GM21447 (cell line): Measurements from ENCODE around the gene SLC1A4.
A peak's percentile ranks its signal among the peaks of the same experiment; 100 is the strongest.

Experiments
- ATAC-seq: cut with Tn5 transposase; IDR thresholded peaks from one replicate; pipeline ENCODE4 v1.9.1; 2021; ENCODE audit not compliant: unreplicated experiment

The SLC1A4 gene

GRCh38 chr2:65049010-65049639 is 59.9 kb downstream of the SLC1A4 start:
- no peak for ATAC-seq

GRCh38 chr2:65050931-65051330 is 61.7 kb downstream of the SLC1A4 start:
- ATAC-seq: no peak

- peak; percentile 52 for ATAC-seq
Observed at GRCh38 chr2:65053199-65053598, 64.0 kb downstream of the SLC1A4 start.

GRCh38 chr2:65054749-65055421 is 65.7 kb downstream of the SLC1A4 start:
- ATAC-seq: no peak

- ATAC-seq: peak; percentile 28
Observed at GRCh38 chr2:65055422-65056214, 66.4 kb downstream of the SLC1A4 start.

GRCh38 chr2:65056215-65057053 is 67.2 kb downstream of the SLC1A4 start, which contains the start of gene CEP68:
TSS of gene CEP68 (plus strand) at chr2:65056416. CDS start at chr2:65069445, 13,029 bp downstream.
- ATAC-seq: peak; percentile 80

- ATAC-seq: no peak
Observed at GRCh38 chr2:65057054-65057375, 67.8 kb downstream of the SLC1A4 start.

- no peak for ATAC-seq
Observed at GRCh38 chr2:65057391-65058052, 68.3 kb downstream of the SLC1A4 start.

GRCh38 chr2:65059071-65059470 is 69.9 kb downstream of the SLC1A4 start:
- no peak for ATAC-seq

- ATAC-seq: no peak
Observed at GRCh38 chr2:65061146-65061909, 72.1 kb downstream of the SLC1A4 start.

GRCh38 chr2:65061910-65062339 is 72.7 kb downstream of the SLC1A4 start:
- no peak for ATAC-seq

- ATAC-seq: no peak
Observed at GRCh38 chr2:65062843-65063825, 73.9 kb downstream of the SLC1A4 start.

- ATAC-seq: peak; percentile 75
Observed at GRCh38 chr2:65064728-65065552, 75.7 kb downstream of the SLC1A4 start.

- ATAC-seq: no peak
Observed at GRCh38 chr2:65067806-65068553, 78.8 kb downstream of the SLC1A4 start.

- no peak for ATAC-seq
Observed at GRCh38 chr2:65069439-65069824, 80.2 kb downstream of the SLC1A4 start.

- no peak for ATAC-seq
Observed at GRCh38 chr2:65070172-65070830, 81.1 kb downstream of the SLC1A4 start.

GRCh38 chr2:65070856-65071255 is 81.7 kb downstream of the SLC1A4 start:
- ATAC-seq: no peak
